Measurements from ENCODE around the gene CNOT6L. TPM values are rescaled to one million over a fixed set of nuclear protein-coding genes. Genes with fewer than 3 reads are reported as not detected.
A peak's percentile ranks its signal among the peaks of the same experiment; 100 is the strongest.

Gene CNOT6L
- total and polyA plus RNA-seq, 2 of the 4 experiments (the other 2 are of a cell fraction): 3.5 to 21.1 TPM

DNA sequence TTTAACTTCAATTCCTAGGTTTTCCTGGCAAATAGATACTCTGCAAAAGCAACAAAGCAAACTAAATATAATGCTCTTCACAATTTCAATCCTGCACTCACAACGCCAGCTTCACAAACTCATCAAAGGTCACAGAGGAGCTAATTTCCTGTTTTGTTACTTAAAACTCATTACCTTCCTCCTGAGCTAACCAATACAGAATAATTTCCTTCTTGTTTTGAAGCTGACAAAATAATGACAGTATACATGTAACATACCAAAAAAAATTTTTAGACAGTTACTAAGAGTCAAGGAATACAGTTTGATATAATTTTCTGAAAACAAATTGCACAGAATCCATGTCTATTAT lies 17.9 kb downstream of the CNOT6L start:
- Histone ChIP-seq H3K9ac (ENCODE audit: low read depth, low read length) (no peak overlapping the region), H3K4me3 (ENCODE audit: insufficient read depth, low read depth, low read length) (no peak overlapping the region), H4K5ac (ENCODE audit: low read depth, low read length) (no peak overlapping the region), H3K4ac (ENCODE audit: low read depth, low read length) (no peak overlapping the region), H2BK5ac (ENCODE audit: low read depth, low read length, poor library complexity, severe bottlenecking) (no peak overlapping the region), H3K23ac (ENCODE audit: low read depth, low read length) (peak overlapping the region; percentile 3; the same call in 1 of the 2 replicates), H3K4me2 (ENCODE audit: low read depth, low read length) (no peak overlapping the region), H3K36me3 (ENCODE audit: control insufficient read depth, insufficient read depth, low read length) (no peaks in the 10 kb centered on the region), H3K4me1 (ENCODE audit: control insufficient read depth, insufficient read depth, low read length) (peaks cover 4% of the 10 kb centered on the region; the same call in 1 of the 2 replicates), H3K56ac (ENCODE audit: extremely low read depth, insufficient read depth, low read length) (no peak overlapping the region), H4K20me1 (ENCODE audit: insufficient read depth, low read length) (peaks cover 16% of the 10 kb centered on the region; the same call in 1 of the 2 replicates), H3K27ac (ENCODE audit: insufficient read depth, low read length) (no peak overlapping the region), H3K27me3 (ENCODE audit: control insufficient read depth, insufficient read depth, low read length) (no peaks in the 10 kb centered on the region), H4K8ac (ENCODE audit: low read depth in 2 of 2, low read length in 2 of 2) (no peak overlapping the region), H2BK15ac (ENCODE audit: low read depth, low read length) (no peak overlapping the region), H2BK120ac (ENCODE audit: low read depth, low read length) (no peak overlapping the region), H2BK20ac (ENCODE audit: low read depth, low read length) (no peak overlapping the region), H2AK9ac (replicated peaks; ENCODE audit: low read depth, low read length, poor library complexity) (no peak overlapping the region), H3K79me1 (ENCODE audit: low read depth in 1 of 2, low read length in 2 of 2) (peaks cover 25 to 50% of the 10 kb centered on the region in 2 experiments; a peak in 3 of 4 replicates), H3K9me1 (ENCODE audit: insufficient read depth, low read length) (peaks cover 7% of the 10 kb centered on the region), H3K14ac (replicated peaks; ENCODE audit: low read depth, low read length) (no peak overlapping the region), H2AFZ (replicated peaks; ENCODE audit: low read length, poor library complexity) (no peak overlapping the region), H3K18ac (ENCODE audit: low read depth, low read length) (no peak overlapping the region), H4K91ac (ENCODE audit: insufficient read depth, low read depth, low read length) (no peak overlapping the region), H3K9me3 (ENCODE audit: control insufficient read depth, insufficient read depth, low read length) (no peaks in the 10 kb centered on the region), H2AK5ac (ENCODE audit: low read depth, low read length) (no peak overlapping the region)
- WGBS, 2 experiments (ENCODE audit: extremely low coverage in 2 of 2, insufficient read length in 1 of 2): no CpG with 5 or more reads among the region's 1 CpG
- no TSS peak for BruUV-seq (replicated peaks)
- TF ChIP-seq CEBPB (IDR thresholded peaks at IDR 0.05; ENCODE audit: low read depth, low read length) (no peak), MAFK (IDR thresholded peaks at IDR 0.05; ENCODE audit: low read depth, low read length) (no peak), MXI1 (IDR thresholded peaks at IDR 0.05; ENCODE audit: borderline replicate concordance, low read depth, low read length) (no peak), RAD21 (IDR thresholded peaks at IDR 0.05; ENCODE audit: low read length) (no peak), RFX5 (IDR thresholded peaks at IDR 0.05; ENCODE audit: low read depth, low read length) (no peak), POLR2A (IDR thresholded peaks at IDR 0.05; ENCODE audit: low read depth, low read length) (no peak), FOS (IDR thresholded peaks at IDR 0.05; ENCODE audit: low read depth, low read length) (no peak), SMC3 (IDR thresholded peaks at IDR 0.05; ENCODE audit: low read depth, low read length) (no peak), CHD1 (IDR thresholded peaks at IDR 0.05; ENCODE audit: low read depth, low read length) (no peak), BHLHE40 (IDR thresholded peaks at IDR 0.05; ENCODE audit: low read depth, low read length) (no peak), MAZ (IDR thresholded peaks at IDR 0.05; ENCODE audit: borderline replicate concordance, low read depth, low read length) (no peak), RCOR1 (IDR thresholded peaks at IDR 0.05; ENCODE audit: insufficient replicate concordance, low read length) (no peak), NFE2L2 (IDR thresholded peaks at IDR 0.05; ENCODE audit: low read depth, low read length) (no peak)
- TF ChIP-seq, protein P1, sequence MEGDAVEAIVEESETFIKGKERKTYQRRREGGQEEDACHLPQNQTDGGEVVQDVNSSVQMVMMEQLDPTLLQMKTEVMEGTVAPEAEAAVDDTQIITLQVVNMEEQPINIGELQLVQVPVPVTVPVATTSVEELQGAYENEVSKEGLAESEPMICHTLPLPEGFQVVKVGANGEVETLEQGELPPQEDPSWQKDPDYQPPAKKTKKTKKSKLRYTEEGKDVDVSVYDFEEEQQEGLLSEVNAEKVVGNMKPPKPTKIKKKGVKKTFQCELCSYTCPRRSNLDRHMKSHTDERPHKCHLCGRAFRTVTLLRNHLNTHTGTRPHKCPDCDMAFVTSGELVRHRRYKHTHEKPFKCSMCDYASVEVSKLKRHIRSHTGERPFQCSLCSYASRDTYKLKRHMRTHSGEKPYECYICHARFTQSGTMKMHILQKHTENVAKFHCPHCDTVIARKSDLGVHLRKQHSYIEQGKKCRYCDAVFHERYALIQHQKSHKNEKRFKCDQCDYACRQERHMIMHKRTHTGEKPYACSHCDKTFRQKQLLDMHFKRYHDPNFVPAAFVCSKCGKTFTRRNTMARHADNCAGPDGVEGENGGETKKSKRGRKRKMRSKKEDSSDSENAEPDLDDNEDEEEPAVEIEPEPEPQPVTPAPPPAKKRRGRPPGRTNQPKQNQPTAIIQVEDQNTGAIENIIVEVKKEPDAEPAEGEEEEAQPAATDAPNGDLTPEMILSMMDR (conservative IDR thresholded peaks at IDR 0.05; ENCODE audit: low read depth, low read length): no peak
- TF ChIP-seq, protein P2, sequence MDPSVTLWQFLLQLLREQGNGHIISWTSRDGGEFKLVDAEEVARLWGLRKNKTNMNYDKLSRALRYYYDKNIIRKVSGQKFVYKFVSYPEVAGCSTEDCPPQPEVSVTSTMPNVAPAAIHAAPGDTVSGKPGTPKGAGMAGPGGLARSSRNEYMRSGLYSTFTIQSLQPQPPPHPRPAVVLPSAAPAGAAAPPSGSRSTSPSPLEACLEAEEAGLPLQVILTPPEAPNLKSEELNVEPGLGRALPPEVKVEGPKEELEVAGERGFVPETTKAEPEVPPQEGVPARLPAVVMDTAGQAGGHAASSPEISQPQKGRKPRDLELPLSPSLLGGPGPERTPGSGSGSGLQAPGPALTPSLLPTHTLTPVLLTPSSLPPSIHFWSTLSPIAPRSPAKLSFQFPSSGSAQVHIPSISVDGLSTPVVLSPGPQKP (IDR thresholded peaks at IDR 0.05; ENCODE audit: borderline replicate concordance, low read depth, low read length): no peak
- TF ChIP-seq, protein P3, sequence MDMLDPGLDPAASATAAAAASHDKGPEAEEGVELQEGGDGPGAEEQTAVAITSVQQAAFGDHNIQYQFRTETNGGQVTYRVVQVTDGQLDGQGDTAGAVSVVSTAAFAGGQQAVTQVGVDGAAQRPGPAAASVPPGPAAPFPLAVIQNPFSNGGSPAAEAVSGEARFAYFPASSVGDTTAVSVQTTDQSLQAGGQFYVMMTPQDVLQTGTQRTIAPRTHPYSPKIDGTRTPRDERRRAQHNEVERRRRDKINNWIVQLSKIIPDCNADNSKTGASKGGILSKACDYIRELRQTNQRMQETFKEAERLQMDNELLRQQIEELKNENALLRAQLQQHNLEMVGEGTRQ (IDR thresholded peaks at IDR 0.05; ENCODE audit: low read depth, low read length): no peak
- intact Hi-C loops (cut with micrococcal nuclease) (no loop called here), in situ Hi-C loops (cut with MboI; ENCODE audit: low sequenced_read_pairs) (no loop called here), dilution Hi-C loops (cut with HindIII; ENCODE audit: low sequenced_read_pairs, unreplicated experiment) (no loop called here)
- no peak for DNase-seq
- ChIA-PET CTCF (interaction anchor here (0.9 to 1.8 kb wide), 4 partner anchors 8 to 61 kb away, joined by 3 to 5 read pairs (median 3); partner anchors contain the start of gene MRPL1), POLR2A (ENCODE audit: unreplicated experiment) (no interaction called here)
- no peak for ATAC-seq (ENCODE audit: low read depth)
